Fibroblast of upper back skin (primary cell): ENCODE data around the gene ARID5B.

ENCODE experiments used
- DNase-seq: peaks from one replicate; pipeline ENCODE4 v3.0.0-alpha.2; 2013

ARID5B gene

DNA sequence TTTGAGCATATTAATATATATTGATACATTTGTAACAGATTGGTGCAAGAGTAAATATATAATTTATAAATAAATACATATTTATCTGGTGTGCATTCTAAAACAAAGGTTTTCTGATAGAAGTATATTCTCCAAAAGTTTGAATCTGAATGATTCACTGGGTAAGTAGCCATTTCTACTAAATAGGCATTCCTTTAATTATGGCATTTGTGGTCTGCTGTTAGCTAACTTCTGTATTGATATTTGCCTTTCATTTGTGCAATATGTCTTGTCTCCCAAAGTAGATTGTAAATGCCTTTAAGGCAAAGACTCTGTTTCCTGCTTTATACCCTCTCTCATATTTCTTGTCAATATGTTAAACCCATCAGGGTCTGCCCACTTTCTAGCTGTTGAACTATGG is 11.1 kb upstream of the ARID5B start:
- peak; percentile 56 for DNase-seq

DNA sequence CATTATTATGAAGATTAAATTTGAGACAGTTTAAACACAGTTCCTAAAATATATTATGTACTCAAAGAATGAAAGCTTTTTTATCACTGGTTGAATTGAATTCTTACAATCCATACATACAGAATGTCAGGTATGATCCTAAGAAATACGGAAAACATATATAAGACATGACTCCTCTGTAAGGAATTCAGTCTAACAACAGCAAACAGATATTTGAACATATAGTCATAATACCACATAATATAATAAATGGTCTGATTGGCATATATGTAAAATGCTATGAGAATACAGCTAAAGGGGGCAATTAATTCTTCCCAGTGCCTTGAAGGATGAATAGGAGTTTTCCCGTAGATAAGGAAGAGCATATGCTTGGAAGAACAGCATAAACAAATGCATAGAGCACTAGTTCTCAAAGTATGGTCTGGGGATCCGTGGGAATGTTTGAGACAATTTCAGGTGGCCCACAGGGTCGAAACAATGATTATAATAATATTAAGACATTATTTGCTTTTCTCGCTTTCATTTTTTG is 10.6 kb upstream of the ARID5B start:
- DNase-seq, result peak; percentile 39

DNA sequence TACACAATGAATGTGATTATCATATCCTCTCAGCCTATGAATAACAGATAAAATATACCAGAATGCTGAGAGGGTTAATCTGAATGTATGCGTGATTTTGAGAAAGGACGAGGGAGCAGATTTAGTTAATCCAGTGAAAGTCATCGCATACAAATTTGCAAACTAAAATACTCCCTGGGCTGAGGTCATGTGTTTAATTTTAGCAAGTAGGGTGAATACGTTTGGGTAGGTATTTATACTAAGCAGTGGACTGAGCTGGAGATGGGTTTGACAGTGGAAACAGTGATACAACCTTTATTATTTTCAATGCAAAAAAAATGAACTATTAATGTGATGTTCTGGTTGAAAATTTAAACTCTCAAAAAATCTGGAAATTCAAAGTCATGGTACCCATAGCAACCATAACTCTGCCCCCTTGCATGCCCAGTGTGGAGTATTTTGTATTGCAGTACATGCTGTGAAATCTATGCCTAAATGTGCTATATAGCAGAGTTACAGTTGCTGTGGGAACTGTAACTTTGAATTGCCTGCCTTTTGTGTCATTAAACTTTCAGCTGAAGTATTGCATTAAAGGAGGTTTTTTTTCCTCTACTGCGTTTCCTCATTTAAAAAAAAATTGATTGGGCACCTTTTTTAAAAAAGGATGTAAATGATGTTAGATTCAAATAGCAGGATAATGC is 9.5 kb upstream of the ARID5B start:
- no peak for DNase-seq

DNA sequence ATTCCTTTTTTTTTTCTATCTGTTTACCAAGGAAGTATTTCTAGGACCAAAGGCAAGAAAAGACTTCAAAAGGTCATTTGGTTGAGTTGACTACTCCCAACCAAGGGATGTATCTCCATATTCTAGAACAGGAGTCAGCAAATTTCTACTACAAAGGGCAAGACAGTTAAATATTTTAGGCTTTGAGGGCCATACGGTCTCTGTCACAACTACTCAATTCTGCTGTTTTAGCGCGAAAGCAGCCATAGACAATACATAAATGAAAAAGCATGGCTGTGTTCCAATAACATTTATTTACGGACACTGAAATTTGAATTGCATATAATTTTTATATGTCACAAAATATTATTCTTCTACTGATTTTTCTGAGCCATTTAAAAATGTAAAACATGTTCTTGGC is 8.5 kb upstream of the ARID5B start:
- DNase-seq, result no peak

DNA sequence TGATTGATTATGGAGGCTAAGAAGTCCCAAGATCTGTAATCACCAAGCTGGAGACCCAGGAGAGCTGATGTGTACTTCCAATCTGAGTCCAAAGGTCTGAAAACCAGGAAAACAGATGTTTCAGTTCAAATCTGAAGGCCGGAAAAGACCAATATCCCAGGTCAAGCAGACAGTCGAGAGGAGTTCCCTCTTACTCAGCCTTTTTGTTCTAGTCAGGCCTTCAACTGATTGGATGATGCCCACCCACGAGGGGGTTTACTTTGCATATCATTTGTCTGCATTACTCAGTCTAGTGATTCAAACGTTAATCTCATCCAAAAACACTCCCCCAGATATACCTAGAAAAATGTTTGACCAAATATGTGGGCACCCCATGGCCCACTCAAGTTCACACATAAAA is 7.4 kb upstream of the ARID5B start:
- DNase-seq, result no peak

DNA sequence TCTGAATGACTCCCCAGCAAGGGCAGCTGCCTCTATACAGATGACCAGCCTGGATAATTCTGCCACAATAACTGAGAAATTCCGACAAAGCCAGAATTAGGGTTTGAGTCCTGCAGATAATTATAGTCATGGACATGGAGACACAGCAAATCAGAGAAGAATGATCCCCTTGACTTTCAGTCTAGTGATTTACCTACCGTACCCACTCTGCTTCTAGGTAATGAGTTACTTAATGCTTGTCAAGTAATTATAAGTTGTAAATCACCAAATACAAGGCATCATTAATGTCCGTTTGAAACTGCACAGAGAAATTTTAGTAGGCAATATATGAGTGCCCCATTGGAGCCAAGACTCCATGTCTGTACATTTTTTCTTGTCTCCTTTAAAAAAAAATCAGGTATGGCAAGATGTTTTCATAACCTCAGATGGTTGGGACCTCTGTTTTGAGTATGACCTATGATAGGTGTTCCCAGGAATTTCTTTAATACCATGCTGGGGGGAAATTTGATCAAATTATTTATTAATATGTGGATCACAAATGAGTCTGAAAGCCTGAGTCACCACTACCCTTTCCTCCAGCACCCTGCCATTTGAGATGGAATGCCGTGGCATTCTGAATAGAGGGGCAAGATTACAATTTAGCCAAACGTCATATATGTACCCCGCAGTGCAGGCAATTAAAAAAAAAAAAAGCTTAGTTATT is 5.5 kb upstream of the ARID5B start:
- no peak for DNase-seq

DNA sequence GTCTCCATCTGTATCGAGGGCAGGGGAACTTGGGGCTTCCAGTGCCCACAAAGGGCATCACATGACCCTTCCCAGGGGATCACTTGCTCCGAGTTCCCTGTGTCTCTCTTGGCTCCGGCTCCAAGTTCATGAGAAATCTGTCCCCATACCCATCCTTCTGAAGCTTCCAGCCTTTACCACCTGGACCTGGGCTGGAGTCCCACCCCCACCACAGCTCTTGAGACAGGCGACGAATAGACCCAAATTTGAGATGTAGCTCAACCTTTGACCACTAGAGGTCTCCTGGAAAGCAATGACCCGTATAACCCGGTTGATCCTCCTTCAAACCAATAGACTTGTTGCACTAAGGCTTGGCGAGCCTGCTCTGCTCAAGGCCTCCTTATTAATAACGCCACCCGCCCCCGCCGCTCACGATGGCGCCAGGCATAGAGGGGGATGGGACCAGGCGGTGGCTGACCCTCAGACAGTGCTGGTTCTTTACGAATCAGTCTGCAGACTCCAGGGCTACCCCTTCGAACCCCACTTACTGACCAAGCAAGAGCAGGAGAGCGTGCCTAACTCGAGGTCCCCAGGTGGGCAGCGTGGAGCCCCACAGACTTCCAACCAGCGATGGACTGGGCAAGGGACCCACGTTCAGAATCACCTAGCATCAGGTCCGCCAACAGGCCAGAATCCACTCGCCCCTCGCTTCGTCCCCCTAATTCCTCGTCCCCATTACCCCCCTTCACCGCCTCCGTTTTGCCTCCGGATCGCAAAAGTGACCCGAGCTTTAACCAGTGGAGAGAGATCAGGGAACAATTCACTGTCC is 4.4 kb upstream of the ARID5B start:
- peak; percentile 75 for DNase-seq

DNA sequence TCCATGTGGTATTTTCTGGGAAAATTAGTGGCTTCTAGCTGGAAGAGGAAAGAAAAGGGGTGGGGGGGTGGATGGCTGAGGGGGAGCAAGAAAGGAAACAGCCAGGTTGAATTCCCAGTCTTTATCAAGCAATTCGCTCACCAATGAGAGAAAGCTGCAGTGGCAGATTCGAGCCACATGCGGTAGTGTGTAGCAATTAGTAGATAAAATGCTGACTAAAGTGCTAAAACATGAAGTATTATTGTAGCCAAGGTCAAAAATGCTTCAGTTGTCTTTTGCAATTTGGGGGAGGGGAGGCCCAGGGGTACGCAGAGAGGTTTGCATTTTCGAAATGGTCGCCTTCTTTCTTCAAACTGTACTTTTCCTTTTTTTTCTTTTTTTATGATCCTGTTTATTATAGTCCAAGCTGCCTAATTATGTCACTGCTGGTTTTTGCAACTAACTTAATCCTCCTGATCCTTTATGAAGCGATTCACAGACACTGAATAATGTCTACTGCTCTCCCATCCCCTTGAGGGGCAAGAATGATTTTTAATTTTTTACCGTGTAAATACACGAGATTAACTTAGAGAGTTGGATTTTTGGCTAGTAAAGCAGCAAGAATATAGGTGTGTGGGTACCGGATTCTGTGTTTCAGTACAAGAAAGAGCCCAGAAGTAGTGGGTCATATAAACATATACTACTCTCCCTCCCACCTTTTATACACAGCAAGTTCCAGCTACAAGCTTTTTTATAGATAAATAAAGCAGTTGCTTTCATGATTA is 3.6 kb upstream of the ARID5B start:
- peak; percentile 59 for DNase-seq

DNA sequence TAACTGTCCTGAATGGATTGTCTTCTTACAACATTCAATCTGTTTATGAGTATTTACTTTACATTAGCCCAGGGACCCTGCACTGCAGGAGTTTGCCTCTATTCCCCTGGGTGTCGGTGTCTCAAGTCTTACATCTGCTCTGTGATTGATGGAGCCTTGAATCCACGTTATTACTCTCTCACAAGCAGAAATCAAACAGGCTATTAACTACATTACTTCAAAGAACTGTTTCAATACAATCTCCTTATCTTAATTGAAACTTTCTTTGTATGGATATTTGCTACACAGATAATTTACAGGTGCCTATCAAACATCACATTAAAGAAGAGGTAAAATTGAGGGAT is 3.1 kb upstream of the ARID5B start:
- DNase-seq, result no peak

DNA sequence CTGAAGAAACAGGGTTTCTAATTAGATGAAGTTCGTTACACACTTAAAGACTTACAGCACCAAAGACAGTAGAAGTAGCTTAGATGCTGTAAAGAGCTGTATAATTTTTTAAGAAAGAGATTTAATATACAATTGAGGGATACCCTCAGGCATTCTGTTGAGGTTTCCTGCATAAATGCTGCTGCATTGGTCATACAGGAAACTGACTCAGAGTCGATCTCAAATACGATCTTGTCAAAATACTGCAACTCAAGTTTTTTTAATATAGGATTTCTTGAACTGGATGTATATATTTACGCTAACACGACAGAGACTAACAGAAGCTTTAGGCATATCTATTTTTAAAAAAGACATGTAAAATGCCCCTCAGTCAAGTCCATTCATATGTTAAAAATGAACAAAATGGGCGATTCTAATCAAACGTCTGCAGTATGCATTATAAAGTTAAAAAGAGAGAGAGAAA is 2.4 kb upstream of the ARID5B start:
- DNase-seq, result peak; percentile 72

DNA sequence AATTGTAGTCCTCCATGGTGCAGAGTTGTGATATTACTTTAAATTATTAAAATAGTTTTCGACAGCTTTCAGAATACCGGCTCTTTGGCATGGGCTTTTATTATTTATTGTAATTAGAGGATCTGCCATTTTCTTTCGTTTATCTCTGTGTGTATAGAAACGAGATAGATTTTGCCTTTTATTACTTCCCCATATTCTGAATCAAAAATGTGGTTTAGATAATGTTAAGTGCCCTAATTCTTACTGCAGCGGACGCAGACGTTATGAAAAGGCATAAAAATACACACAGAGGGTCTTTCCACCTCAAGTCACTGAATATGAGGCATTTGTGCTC is 1.9 kb upstream of the ARID5B start:
- DNase-seq, result no peak

DNA sequence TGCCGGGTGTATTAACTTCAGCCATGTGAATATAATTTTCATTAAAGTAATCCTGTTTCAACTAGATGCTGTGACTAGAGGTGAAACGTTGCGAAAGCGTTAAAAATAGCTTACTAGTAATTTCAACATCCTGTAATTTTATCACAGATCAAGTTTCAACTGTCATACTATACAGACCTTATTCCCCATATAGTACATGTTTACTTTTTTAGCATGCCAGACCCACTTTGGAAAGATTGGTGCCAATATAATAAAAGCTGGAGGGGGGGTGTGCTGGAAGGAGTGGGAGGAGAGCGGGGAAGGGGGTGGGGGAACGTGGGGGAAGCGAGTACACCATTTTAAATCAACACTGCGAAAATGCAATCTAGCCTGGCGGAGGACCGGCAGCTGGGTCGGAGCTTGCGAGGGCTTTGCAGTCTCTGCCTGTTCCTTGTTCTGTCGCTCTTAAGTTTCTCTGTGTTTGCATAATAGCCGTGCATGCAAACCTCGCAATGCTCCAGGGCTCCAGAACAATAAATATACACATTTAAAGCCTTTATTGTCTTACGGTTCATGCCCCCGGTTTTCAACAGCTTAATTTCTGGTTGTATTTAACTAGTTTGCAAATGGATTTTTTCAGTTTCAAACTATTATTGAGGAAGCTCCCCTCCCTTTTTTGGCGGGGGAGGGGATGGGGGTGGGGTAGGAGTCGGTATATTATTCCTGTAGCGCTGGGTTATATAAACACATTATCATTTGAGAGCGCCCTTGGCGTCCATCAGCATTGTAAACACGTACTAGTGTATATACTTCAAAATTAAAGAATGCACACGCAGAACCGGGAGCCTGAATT is 1.3 kb upstream of the ARID5B start:
- peak; percentile 72 for DNase-seq

DNA sequence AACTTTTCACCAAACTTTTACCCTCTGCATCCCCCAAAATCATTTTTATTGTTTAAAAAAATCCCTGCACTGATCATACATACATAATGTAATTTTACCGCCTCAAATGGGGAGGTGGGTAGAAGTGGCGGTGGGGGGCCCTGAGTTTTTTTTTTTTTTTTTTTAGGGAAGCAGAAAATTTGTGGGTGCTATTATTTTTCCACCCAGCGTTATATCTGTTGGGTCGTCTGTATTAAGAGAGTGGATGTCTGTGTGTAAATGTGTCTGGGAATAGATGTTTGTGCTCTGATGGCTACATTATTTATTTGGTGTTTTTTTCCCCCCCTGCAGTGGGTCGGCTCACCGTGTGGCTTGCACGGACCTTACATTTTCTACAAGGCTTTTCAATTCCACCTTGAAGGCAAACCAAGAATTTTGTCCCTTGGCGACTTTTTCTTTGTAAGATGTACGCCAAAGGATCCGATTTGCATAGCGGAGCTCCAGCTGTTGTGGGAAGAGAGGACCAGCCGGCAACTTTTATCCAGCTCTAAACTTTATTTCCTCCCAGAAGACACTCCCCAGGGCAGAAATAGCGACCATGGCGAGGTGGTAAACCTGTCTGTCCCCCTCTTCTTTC is 438 bp downstream of the ARID5B start:
- DNase-seq, result no peak

DNA sequence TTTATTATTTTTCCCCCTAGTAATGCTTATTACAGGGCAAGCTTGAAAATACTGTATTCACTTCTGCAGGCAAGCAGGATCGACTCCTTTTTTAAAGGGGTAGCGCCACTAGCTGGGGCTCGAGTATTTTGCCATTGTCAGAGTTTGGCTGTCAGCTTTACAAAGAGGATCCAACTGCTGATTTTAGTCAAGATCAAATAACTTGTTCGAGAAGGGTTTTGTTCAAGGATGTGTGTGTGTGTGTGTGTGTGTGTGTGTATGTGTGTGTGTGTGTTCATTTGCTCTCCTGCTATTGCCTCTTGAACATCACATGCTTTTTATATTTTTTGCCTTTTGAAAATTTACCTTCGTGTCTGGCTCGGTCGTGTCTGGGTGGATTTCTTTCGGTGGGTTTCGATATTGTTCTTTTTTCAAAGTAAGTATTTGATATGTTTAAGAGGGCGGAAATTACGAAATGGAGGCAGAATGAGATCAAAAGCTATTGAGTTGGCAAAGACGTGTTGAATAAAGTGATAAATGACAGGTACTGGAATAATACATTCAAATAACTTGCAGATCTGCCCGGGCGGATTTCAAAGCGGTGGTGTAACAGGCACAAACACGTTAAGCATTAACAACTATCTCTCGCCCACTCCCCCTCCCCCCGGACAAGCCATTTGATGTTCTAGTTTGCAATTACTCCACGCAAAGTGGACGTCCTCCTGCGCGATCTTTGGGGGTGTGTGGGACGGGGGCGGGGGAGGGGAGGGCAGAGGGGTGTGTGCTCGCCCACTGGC is 1.1 kb downstream of the ARID5B start:
- peak; percentile 69 for DNase-seq

DNA sequence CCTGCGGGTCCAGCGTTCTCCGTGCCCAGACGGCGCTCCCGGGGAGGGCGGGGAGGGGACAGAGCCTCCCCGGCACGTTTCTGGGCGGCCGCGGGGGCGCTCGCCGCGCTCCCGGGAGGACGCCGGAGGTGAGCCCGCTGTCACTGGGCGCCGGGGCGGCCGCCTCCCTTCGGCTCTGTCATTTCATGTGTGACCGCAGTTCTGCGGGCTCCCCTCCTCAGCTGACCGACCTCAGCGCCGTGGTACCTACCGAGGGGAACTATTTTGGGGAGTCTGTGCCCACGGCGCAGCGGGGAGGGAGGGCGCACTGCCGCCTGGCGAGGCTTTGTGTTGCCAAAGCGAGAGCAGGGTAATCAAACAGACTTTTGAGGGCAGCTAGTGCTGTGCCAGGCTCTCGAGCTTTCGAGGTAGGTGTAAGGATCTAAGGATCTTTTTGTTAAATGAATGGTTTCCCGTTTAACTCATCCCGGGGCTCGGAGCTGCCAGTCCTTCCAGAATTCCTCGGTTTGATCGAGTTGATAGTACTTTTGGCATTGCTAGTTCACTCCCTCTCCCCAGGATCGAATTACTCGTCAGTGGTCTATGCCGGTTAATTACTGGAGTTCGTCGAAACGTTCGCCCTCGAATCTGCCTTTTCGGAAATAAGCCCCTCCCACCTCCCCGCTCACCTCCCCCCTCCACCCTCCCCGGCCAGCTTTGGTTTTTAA is 1.9 kb downstream of the ARID5B start:
- DNase-seq, result peak; percentile 64

DNA sequence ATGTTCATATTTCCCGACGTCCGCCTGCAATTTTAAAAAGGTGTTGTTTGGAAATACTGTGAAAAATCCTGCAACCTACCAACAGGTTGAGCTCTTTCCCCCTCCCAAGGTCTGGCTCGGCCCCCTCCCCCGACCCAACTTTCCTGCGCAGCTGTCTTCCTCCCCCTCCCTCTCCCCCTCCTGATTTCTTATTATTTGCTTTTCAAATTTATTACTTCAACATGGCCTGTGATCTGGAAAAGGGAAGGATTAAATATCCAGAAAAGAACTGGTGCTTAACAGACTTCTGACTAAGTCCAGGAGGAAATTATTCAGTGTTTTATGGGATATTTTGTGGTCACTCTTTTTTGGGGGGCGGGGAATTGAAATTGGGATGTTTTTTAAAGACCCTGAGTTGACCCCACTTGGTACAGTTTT is 2.4 kb downstream of the ARID5B start:
- peak; percentile 50 for DNase-seq

DNA sequence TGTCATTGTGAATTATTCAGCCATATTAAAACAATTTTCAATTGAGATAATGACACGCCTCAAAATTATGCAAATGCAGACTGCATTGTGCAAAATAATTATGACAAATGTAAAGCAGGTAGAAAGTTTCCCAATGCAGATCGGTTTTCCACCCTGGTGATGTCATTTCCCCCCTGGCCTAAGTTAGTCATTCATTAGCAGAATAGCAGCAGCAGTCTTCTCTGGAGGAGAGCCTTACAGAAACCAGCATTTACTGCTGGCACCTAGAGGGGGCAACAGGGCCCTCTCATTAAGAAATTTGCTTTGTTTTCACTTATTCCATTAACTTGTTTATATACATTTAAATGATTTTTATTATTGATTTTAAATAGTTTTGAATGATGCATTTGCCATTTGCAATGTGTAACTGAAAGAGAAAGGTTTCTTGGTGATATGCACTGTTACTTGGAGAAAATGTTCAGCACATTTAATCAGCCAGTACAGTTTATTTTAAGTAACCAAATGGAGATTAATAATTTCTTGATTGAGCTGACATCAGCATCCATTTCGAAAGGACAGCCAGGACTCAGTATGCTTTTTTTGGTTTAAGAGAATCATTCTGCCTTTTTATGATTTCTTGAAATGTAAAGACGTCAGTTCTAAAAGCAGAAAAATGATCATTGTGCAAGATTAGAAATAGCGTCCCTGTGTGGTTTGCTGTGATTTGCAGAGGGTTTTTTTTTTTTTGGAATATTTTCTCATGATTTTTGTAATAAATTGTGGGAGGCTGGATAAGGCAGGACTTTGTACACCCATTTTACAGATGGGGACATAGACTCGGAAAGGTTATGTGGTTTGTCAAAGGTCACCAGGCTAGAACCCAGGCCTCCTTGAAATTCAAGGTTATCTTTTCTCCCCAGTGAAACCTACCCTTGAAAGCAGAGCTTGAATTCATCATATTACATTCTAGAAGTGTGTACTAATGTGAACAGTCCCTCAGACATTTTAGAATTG is 3.5 kb downstream of the ARID5B start:
- DNase-seq, result peak; percentile 71

DNA sequence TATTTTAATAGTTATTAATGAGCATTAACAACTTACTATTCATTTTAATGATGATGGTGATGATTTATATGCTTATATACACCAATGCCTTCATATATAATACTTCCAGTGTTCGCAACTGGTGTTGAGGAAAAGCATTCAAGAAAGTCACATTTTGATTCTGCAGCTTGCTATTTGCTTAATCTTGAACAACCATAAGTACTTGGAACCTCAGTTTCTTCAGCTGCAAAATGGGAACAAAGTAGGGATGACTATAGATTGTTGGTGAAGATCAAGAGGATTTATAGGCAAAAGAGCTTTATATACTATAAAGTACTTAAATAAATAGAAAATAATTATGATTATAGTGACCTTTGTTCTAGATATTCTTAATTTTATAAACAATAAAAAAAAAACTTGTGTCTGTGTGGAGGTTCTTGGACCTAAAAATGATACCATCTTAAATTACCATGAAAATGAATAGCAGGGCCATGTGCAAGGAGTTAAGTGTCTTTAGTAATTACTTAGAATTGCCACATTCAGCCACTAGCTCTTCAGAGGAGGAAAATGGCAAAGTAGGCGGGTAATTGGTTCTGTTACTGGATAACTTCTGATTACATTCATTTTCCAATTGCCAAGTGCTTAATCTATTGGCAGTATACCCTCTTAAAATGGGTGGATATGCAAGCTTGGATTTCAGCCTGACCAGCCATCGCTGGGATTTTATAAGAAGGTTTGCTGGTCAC is 4.5 kb downstream of the ARID5B start:
- DNase-seq, result no peak
